Heart left ventricle (tissue), 13 donors: Measurements from ENCODE around the gene ZCCHC7.

Experiments
- POLR2A ChIP-seq, 2 donors: fragments of 450-650 bp; IDR thresholded peaks; one replicate each; pipeline ENCODE4 v1.6.1; 2017; ENCODE audit warnings: antibody characterized with exemption in 2 of 2, mild to moderate bottlenecking in 2 of 2, moderate library complexity in 2 of 2
- TF ChIP-seq, protein P1 (sequence below), 12 donors: fragments of 200-600 bp; sonication (generic) in 4 of 12; IDR thresholded peaks; one replicate each; pipeline versions ENCODE4 v1.5.0 to v1.8.0; 2018 to 2022; ENCODE audit warnings: antibody characterized with exemption in 12 of 12, mild to moderate bottlenecking in 5 of 12
- donor health status: ischemic (EF 13 %, LVEDD 7.1; RV severe dilation, severe dysfunction).
- donor health status: DM: no; HTN: yes; CAD: no.
- donor health status: DM: no; HTN: no; CAD: no.
- donor health status: ischemic (EF 25% LVEDD 6.9; RV normal size, moderate dysfunction).
- donor health status: ischemic (EF 25% LVEDD 5.7; RV mildly dilated, moderate dysfunction).
- donor health status: ischemic (EF 35%, LVEDD 5.7; RV mildly dilated, moderate dysfunction).
- donor health status: nonischemic (EF 11% LVEDD 7.7; RV severe dilation, severe dysfunction).
- donor health status: DM: yes; HTN: yes; CAD: no.
- donor health status: PGD.
- donor health status: ischemic (EF 29% LVEDD 5.4; RV normal size, mild dysfunction).
- donor health status: nonischemic (EF 23%, LVEDD 6.1; RV moderate dilation, normal function).

DNA sequence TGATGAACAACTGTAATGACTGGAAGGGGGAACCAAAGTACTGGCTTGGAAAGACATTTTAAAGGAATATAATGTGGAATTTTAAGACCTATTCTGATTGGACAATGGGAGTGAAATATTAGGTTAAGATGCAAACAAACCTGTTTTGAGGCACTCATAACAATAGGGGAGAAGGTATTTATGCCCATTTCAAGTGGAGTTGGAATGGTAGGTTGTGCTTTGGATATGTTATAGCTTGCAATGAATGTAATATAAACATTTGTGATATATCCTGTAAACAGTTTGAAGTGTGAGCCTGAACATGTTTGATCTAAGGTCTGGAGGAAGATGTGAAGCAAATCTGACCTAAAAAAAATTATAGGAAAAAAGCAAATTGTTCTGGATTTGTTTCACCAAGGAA, 172.5 kb downstream of the ZCCHC7 start:
- TF ChIP-seq, protein P1, sequence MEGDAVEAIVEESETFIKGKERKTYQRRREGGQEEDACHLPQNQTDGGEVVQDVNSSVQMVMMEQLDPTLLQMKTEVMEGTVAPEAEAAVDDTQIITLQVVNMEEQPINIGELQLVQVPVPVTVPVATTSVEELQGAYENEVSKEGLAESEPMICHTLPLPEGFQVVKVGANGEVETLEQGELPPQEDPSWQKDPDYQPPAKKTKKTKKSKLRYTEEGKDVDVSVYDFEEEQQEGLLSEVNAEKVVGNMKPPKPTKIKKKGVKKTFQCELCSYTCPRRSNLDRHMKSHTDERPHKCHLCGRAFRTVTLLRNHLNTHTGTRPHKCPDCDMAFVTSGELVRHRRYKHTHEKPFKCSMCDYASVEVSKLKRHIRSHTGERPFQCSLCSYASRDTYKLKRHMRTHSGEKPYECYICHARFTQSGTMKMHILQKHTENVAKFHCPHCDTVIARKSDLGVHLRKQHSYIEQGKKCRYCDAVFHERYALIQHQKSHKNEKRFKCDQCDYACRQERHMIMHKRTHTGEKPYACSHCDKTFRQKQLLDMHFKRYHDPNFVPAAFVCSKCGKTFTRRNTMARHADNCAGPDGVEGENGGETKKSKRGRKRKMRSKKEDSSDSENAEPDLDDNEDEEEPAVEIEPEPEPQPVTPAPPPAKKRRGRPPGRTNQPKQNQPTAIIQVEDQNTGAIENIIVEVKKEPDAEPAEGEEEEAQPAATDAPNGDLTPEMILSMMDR (IDR thresholded peaks at IDR 0.05) = no peak
- no peak for TF ChIP-seq POLR2A (IDR thresholded peaks at IDR 0.05)
